ENCODE measurements around the gene PDE4D.
"Not testable (repeated sequence)": the region's sequence is repeated elsewhere in the genome, so short reads cannot be mapped to it uniquely, and the experiment has no call there.

PDE4D gene

GRCh38 chr5:59416451-59416850 lies 477.1 kb downstream of the PDE4D start:
- no peak for TF ChIP-seq POLR2AphosphoS5 (IDR thresholded peaks at IDR 0.05; ENCODE audit: low read depth)
- TF ChIP-seq, protein P1, sequence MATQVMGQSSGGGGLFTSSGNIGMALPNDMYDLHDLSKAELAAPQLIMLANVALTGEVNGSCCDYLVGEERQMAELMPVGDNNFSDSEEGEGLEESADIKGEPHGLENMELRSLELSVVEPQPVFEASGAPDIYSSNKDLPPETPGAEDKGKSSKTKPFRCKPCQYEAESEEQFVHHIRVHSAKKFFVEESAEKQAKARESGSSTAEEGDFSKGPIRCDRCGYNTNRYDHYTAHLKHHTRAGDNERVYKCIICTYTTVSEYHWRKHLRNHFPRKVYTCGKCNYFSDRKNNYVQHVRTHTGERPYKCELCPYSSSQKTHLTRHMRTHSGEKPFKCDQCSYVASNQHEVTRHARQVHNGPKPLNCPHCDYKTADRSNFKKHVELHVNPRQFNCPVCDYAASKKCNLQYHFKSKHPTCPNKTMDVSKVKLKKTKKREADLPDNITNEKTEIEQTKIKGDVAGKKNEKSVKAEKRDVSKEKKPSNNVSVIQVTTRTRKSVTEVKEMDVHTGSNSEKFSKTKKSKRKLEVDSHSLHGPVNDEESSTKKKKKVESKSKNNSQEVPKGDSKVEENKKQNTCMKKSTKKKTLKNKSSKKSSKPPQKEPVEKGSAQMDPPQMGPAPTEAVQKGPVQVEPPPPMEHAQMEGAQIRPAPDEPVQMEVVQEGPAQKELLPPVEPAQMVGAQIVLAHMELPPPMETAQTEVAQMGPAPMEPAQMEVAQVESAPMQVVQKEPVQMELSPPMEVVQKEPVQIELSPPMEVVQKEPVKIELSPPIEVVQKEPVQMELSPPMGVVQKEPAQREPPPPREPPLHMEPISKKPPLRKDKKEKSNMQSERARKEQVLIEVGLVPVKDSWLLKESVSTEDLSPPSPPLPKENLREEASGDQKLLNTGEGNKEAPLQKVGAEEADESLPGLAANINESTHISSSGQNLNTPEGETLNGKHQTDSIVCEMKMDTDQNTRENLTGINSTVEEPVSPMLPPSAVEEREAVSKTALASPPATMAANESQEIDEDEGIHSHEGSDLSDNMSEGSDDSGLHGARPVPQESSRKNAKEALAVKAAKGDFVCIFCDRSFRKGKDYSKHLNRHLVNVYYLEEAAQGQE (IDR thresholded peaks at IDR 0.05; ENCODE audit: insufficient replicate concordance, low read depth) = no peak
- TF ChIP-seq SPI1 (IDR thresholded peaks at IDR 0.05; ENCODE audit: borderline replicate concordance, low read depth) = no peak
- no peak for TF ChIP-seq CTCF (IDR thresholded peaks at IDR 0.05; ENCODE audit: insufficient read depth, low read length)
- no peak for TF ChIP-seq GABPA (IDR thresholded peaks at IDR 0.05; ENCODE audit: low read depth)
- Histone ChIP-seq H3K27me3 (ENCODE audit: insufficient read depth, poor library complexity, severe bottlenecking) (no peaks in the 10 kb centered on the region), H3K4me3 (replicated peaks; ENCODE audit: insufficient read depth, low read length) (no peak overlapping the region), H3K27ac (replicated peaks) (no peak overlapping the region)
- DNase-seq (ENCODE audit: low read depth in 1 of 2, low spot score in 1 of 2) = no peak

- H3K27me3 ChIP-seq (ENCODE audit: insufficient read depth, poor library complexity, severe bottlenecking) = no peaks in the 10 kb centered on the region
- H3K27ac ChIP-seq (replicated peaks) = no peak overlapping the region
- no peak overlapping the region for H3K4me3 ChIP-seq (replicated peaks; ENCODE audit: insufficient read depth, low read length)
- DNase-seq (ENCODE audit: low read depth in 1 of 2, low spot score in 1 of 2) = no peak
- TF ChIP-seq POLR2AphosphoS5 (IDR thresholded peaks at IDR 0.05; ENCODE audit: low read depth) = no peak
- TF ChIP-seq GABPA (IDR thresholded peaks at IDR 0.05; ENCODE audit: low read depth) = no peak
- TF ChIP-seq CTCF (IDR thresholded peaks at IDR 0.05; ENCODE audit: insufficient read depth, low read length) = no peak
- TF ChIP-seq, protein P1 (IDR thresholded peaks at IDR 0.05; ENCODE audit: insufficient replicate concordance, low read depth) = no peak
- no peak for TF ChIP-seq SPI1 (IDR thresholded peaks at IDR 0.05; ENCODE audit: borderline replicate concordance, low read depth)
Measured at GRCh38 chr5:59416026-59416425, 477.5 kb downstream of the PDE4D start.

DNA sequence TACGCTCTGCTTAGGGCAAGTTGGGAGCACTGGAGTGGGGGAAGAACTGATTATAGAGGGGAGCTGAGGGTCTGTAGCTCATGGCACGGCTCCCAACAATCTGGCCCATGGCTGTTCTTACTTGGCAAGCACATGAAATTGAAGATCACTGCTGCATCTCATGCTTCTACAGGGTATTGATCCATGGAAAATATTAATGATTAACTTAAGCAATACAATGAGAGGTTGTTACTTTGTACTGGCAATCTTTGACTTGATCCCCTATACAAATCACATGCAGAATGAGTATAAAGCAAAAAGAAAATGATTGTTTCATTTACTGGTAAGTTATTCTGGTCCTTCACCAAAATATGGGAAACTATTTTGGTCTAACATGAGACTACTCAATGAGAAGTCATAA lies 481.1 kb downstream of the PDE4D start:
- H3K27ac ChIP-seq (replicated peaks) = no peak overlapping the region
- no peaks in the 10 kb centered on the region for H3K27me3 ChIP-seq (ENCODE audit: insufficient read depth, poor library complexity, severe bottlenecking)
- H3K4me3 ChIP-seq (replicated peaks; ENCODE audit: insufficient read depth, low read length) = no peak overlapping the region
- TF ChIP-seq, protein P1 (IDR thresholded peaks at IDR 0.05; ENCODE audit: insufficient replicate concordance, low read depth) = no peak
- TF ChIP-seq CTCF (IDR thresholded peaks at IDR 0.05; ENCODE audit: insufficient read depth, low read length) (no peak), GABPA (IDR thresholded peaks at IDR 0.05; ENCODE audit: low read depth) (no peak), SPI1 (IDR thresholded peaks at IDR 0.05; ENCODE audit: borderline replicate concordance, low read depth) (no peak)
- no peak for DNase-seq (ENCODE audit: low read depth in 1 of 2, low spot score in 1 of 2)

- not testable (repeated sequence) for H3K27ac ChIP-seq (replicated peaks); H3K27me3 ChIP-seq (ENCODE audit: insufficient read depth, poor library complexity, severe bottlenecking); DNase-seq (ENCODE audit: low read depth in 1 of 2, low spot score in 1 of 2); H3K4me3 ChIP-seq (replicated peaks; ENCODE audit: insufficient read depth, low read length)
Measured at GRCh38 chr5:59408997-59409396, 484.5 kb downstream of the PDE4D start.
